ENCODE data around the gene HSFX3.
"Not testable (repeated sequence)": the region's sequence is repeated elsewhere in the genome, so short reads cannot be mapped to it uniquely, and the experiment has no call there.

The HSFX3 gene

GRCh38 chrX:149545545-149546543 lies 3.9 kb downstream of the HSFX3 start:
- not testable (repeated sequence) for DNase-seq (ENCODE audit: low spot score)

GRCh38 chrX:149541521-149542047 lies 8.1 kb downstream of the HSFX3 start:
- no peak for DNase-seq (ENCODE audit: low spot score)

DNA sequence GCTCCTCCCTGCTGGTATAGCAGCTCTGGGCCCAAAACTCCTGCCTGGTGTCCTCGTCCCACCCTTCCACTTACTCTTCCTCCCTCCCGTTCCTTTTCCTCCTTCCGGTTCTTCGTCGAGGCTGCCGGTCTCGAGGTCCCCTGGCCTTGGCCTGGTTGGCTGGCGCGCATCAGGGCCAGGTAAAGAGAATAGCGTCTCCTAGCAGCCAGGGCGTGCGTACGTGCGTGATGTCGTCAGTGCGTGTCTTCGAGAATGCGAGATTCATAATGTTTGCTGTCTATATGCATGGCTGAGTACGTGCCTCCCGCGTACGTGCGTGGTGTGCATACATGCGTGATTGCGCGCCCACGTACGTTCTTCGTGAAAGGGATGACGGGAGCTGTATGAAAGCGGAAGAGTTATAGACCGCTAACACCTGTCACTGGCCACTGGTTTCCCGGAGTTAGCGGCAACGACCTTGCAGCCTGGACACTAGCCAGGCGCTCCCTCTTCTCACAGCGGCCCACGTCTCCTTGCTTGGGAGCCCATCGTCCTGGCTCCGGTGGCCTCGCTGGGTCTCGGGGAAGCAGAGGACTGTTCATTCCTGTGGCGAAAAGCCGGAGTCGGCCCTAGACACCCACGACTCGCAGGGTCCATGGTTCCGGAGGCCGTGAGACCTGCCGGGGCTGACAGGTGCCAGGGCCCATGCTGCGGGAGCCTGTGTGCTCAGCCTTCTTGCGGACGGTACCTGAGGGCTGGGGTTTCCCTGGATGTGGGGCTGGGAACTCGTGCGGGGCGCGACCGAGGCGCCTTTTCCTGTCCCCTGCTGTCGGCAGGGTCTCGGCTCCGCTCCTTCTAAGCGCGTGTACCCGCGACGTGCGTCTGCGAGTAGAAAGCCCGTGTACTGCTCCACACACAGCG lies 8.9 kb downstream of the HSFX3 start, which contains the start of gene EOLA1:
EOLA1 (plus strand) TSS at position 392 of the 900 bp plus-strand sequence. CDS start 4,619 bp downstream, outside the sequence.
- peak; percentile 91 for DNase-seq (ENCODE audit: low spot score)

DNA sequence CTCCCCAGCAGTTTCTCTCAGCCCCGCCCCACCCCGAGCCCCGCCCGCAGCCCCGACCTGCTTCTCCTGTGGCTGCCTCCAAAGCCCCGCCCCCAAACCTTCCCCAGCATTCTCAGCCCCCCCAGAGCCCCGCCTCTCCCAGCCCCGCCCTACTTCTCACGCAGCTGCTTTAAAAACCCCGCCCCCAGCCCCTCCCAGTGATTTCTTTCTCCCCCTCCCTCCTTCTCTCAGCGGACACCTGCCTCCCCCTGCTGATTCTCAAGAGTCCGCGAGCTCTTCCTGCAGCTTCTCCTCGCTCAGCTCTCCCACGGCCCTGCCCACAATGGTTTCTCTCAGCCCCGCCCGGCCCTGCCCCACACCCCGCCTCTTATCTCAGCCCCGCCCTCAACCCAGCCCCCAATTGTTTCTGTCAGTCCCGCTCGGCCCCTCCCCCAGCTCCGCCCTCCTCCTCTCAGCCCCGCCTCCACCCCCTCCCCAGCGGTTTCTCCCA lies 9.5 kb downstream of the HSFX3 start:
- peak; percentile 93 for DNase-seq (ENCODE audit: low spot score)

DNA sequence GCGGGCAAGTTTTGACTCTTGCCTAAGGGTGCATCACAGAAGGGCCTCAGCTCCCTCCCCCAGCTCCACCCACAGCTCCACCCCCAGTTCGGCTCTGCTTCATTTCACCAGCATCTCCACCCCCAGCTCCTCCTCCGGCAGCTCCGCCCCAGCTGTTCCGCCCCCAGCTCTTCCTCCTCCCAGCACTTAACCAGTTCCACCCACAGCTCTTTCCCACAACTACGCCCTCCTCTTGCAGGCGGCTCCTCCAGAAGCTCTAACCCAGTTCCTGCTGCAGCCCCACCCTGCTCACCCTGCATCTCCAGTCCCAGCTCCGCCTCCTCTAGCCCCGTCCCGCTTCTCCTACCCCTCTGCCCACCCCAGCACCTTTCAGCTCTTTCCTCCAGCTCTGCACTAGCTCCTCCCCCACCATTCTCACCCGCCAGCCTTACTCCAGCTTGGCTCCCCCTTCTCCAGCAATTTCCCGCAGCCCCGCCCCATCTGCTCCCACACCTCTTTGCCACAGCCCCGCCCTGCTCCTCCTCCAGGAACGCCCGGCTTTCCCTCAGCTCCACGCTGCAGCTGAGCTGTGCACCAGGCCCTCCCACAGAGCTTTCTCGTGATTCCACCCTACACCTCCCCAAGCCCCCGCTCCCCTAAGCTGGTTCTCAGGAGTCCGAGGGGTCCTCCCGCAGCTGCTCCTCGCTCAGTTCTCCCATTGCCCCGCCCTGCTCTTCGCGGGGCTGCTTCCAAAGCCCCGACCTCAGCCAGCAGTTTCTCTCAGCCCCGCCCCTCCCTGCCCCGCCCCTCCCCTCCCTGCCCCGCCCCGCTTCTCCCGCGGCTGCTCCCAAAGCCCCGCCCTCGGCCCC lies 10.2 kb downstream of the HSFX3 start:
- DNase-seq (ENCODE audit: low spot score) = peak; percentile 92

DNA sequence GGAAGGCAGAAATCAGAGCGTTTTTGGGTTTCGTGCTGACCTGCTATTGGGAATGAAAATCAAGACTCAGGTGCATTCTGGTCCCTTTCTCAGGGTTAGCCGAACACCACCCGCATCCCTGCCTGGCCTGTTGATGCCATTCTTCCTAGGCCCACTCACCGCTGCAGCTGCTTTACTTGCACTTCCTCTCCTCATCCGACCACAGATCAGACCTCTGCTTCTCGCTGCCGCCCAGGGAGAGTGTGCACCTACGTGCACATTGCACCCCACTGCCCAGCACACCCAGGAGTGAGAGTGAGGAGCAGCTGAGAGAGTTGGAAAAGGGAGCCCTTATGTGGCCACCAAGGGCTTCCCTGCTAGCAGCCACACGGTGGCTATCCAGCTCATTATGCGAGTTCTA lies 12.2 kb downstream of the HSFX3 start:
- DNase-seq (ENCODE audit: low spot score) = not testable (repeated sequence)

- not testable (repeated sequence) for DNase-seq (ENCODE audit: low spot score)
Observed at GRCh38 chrX:149534926-149535602, 14.7 kb downstream of the HSFX3 start.

GRCh38 chrX:149533999-149534398 lies 15.7 kb downstream of the HSFX3 start:
- DNase-seq (ENCODE audit: low spot score) = not testable (repeated sequence)

- not testable (repeated sequence) for DNase-seq (ENCODE audit: low spot score)
Observed at GRCh38 chrX:149532868-149533267, 16.9 kb downstream of the HSFX3 start.

- DNase-seq (ENCODE audit: low spot score) = no peak
Observed at GRCh38 chrX:149531599-149531998, 18.1 kb downstream of the HSFX3 start.

GRCh38 chrX:149528381-149528780 lies 21.3 kb downstream of the HSFX3 start:
- no peak for DNase-seq (ENCODE audit: low spot score)

GRCh38 chrX:149527705-149528104 lies 22.0 kb downstream of the HSFX3 start:
- DNase-seq (ENCODE audit: low spot score) = peak; percentile 50

- not testable (repeated sequence) for DNase-seq (ENCODE audit: low spot score)
Observed at GRCh38 chrX:149526318-149527033, 23.2 kb downstream of the HSFX3 start.

- peak; percentile 52 for DNase-seq (ENCODE audit: low spot score)
Observed at GRCh38 chrX:149525903-149526302, 23.8 kb downstream of the HSFX3 start.

- DNase-seq (ENCODE audit: low spot score) = peak; percentile 65
Observed at GRCh38 chrX:149525389-149525788, 24.3 kb downstream of the HSFX3 start.

DNA sequence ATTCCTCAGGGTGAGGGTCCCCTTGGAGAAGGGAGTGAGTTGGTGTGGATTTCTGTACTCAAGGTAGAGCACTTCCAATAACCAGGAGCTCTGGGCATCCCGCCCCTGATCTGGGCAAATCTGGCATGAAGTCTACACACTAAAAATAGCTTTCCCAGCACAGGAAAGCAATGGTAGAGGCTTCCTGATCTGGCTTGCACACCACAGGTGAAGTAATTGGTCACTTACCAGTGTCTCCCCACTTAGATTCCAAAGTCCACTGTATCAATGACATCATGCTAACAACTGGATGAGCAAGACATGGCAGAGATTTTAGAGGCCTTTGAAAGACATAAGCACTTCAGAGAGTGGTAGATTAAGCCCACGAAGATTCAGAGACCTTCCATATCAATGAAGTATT lies 26.8 kb downstream of the HSFX3 start:
- no peak for DNase-seq (ENCODE audit: low spot score)

DNA sequence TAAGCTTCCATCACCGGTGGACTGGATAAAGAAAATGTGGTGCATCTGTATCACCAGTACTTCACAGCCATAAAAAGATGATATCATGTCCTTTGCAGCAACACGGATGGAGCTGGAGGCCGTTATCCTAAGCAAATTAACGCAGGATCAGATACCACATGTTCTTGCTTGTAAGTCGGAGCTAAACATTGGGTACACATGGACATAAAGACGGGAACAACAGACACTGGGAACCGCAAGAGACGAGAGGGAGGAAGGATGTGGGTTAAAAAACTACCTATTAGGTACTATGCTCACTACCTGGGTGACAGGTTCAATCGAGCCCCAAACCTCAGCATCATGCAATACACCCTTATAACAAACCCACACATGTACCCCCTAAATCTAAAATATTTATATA lies 28.3 kb downstream of the HSFX3 start:
- DNase-seq (ENCODE audit: low spot score) = peak; percentile 40

DNA sequence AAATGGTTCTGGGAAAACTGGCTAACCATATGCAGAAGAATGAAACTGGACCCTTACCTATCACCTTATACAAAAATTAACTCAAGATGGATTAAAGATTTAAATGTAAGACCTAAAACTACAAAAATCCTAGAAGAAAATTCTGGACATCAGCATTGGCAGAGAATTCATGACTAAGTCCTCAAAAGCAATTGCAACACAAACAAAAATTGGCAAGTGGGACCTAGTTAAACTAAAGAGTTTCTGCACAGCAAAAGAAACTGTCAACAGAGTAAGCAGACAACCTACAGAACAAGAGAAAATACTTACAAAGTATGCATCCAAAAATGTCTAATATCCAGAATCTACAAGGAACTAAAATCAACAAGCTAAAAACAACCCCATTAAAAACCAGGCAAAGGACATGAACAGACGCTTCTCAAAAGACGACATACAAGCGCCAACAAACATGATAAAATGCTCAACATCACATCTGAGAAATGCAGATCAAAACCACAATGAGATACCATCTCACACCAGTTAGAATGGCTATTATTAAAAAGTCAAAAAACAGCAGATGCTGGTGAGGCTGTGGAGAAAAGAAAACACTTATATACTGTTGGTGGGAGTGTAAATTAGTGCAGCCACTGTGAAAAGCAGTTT lies 29.0 kb downstream of the HSFX3 start:
- not testable (repeated sequence) for DNase-seq (ENCODE audit: low spot score)

DNA sequence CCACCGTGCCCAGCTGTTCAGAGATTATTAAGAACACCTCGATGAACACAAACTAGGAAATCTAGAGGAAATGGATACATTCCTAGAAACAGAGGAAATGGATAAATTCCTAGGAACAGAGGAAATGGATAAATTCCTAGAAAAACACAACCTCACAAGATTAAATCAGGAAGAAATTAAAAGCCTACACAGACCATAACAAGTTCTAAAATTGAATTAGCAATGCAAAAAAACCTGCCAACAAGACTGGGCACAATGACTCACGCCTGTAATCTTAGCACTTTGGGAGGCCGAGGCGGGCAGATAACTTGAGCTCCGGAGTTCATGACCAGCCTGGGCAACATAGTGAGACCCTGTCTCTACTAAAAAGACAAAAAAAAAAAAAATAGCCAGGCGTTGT lies 31.5 kb downstream of the HSFX3 start:
- no peak for DNase-seq (ENCODE audit: low spot score)

Data from CD4-positive, alpha-beta T cell treated with Interleukin-6 at 100 ng/mL for 8 hours (primary cell).